Heart left ventricle (tissue), 16 donors: Measurements from ENCODE around the gene HOXD3. TPM values are rescaled to one million over a fixed set of nuclear protein-coding genes. Genes with fewer than 3 reads are reported as not detected.

Source experiments
- ATAC-seq, 4 donors: fragments of 200-7000 bp; cut with Tn5 transposase; one replicate each; pipeline ENCODE4 v1.9.1; 2020 to 2022; ENCODE audit warnings: moderate library complexity in 4 of 4, mild to moderate bottlenecking in 3 of 4, moderate number of reproducible peaks in 1 of 4
- DNase-seq, 5 donors: peaks; one replicate each; pipeline ENCODE4 v3.0.0-alpha.2; 2020
- H3K27ac ChIP-seq, 12 donors: fragments of 200-600 bp; sonication (generic) in 4 of 12; one replicate each; pipeline versions ENCODE4 v1.5.0 to v1.8.0; 2016 to 2022; ENCODE audit warnings: mild to moderate bottlenecking in 2 of 12
- H3K27me3 ChIP-seq, 9 donors: fragments of 200-600 bp; sonication (generic) in 2 of 9; one replicate each; pipeline versions ENCODE4 v1.5.1 to v1.8.0; 2016 to 2022; ENCODE audit warnings: mild to moderate bottlenecking in 3 of 9
- H3K36me3 ChIP-seq, 9 donors: fragments of 200-600 bp; sonication (generic) in 2 of 9; one replicate each; pipeline versions ENCODE4 v1.5.0 to v1.8.0; 2018 to 2022; ENCODE audit warnings: mild to moderate bottlenecking in 2 of 9
- H3K4me1 ChIP-seq, 12 donors: fragments of 200-600 bp; sonication (generic) in 4 of 12; one replicate each; pipeline versions ENCODE4 v1.5.0 to v1.8.0; 2016 to 2022; ENCODE audit warnings: mild to moderate bottlenecking in 3 of 12
- H3K4me3 ChIP-seq, 12 donors: fragments of 200-600 bp; sonication (generic) in 4 of 12; one replicate each; pipeline versions ENCODE4 v1.5.0 to v1.8.0; 2017 to 2022; ENCODE audit warnings: mild to moderate bottlenecking in 9 of 12, moderate library complexity in 4 of 12
- H3K9me3 ChIP-seq, 12 donors: fragments of 200-600 bp; sonication (generic) in 4 of 12; one replicate each; pipeline versions ENCODE4 v1.5.0 to v1.8.0; 2016 to 2022; ENCODE audit warnings: mild to moderate bottlenecking in 1 of 12
- CTCF ChIP-seq, 12 donors: fragments of 200-600 bp; sonication (generic) in 4 of 12; IDR thresholded peaks; one replicate each; pipeline versions ENCODE4 v1.5.0 to v1.8.0; 2018 to 2022; ENCODE audit warnings: antibody characterized with exemption in 12 of 12, mild to moderate bottlenecking in 5 of 12
- POLR2A ChIP-seq, 2 donors: fragments of 450-650 bp; IDR thresholded peaks; one replicate each; pipeline ENCODE4 v1.6.1; 2017; ENCODE audit warnings: antibody characterized with exemption in 2 of 2, mild to moderate bottlenecking in 2 of 2, moderate library complexity in 2 of 2
- WGBS, 4 donors: extraction: QIAGEN DNeasy Blood & Tissue Kit in 2 of 4; methylation state at CpG; one replicate each; pipeline versions ENCODE4 v1.1.5 to v1.1.7; 2013 to 2018; 5-methylcytosine and 5-hydroxymethylcytosine counted together
- intact Hi-C, 10 donors: fragments of 100-400 bp; cut with DNase I; formaldehyde crosslinking; loops; one replicate each; pipeline versions ENCODE4 v1.11.1 to v1.14.2; 2022
- polyA plus RNA-seq, 2 donors: library from polyadenylated mRNA; stranded (reverse); fragments of 200-250 nt; gene quantifications; one replicate each; pipeline ENCODE4 v1.2.3, GENCODE V29; 2013
- total RNA-seq, 9 donors: library from RNA; depleted of rRNA in 2 of 9; stranded (reverse); fragments of >200 nt in 2 of 9; fragmentation: NEBNext Ultra II Directional in 3 of 9; extraction: Animal tissue kit (Norgen Biotek cat#: 25700) in 3 of 9; gene quantifications; one replicate each; pipeline versions ENCODE4 v1.1.0 to v1.2.4, GENCODE V29; 2016 to 2023
- donor health status: ischemic (EF 13 %, LVEDD 7.1; RV severe dilation, severe dysfunction).
- donor health status: healthy with polysubstance abuse.
- donor health status: DM: no; HTN: yes; CAD: no.
- donor health status: DM: no; HTN: no; CAD: no.
- donor health status: ischemic (EF 25% LVEDD 6.9; RV normal size, moderate dysfunction).
- donor health status: ischemic (EF 25% LVEDD 5.7; RV mildly dilated, moderate dysfunction).
- donor health status: healthy.
- donor health status: DM: yes; HTN: yes; CAD: no.
- donor health status: ischemic (EF 35%, LVEDD 5.7; RV mildly dilated, moderate dysfunction).
- donor health status: nonischemic (EF 11% LVEDD 7.7; RV severe dilation, severe dysfunction).
- donor health status: DM: yes; HTN: yes; CAD: no.
- donor health status: PGD.
- donor health status: ischemic (EF 29% LVEDD 5.4; RV normal size, mild dysfunction).
- donor health status: nonischemic (EF 23%, LVEDD 6.1; RV moderate dilation, normal function).

Gene HOXD3
- total and polyA plus RNA-seq, 11 donors = 0.04 to 1.4 (median 0.52) TPM

- no peak for ATAC-seq
- Histone ChIP-seq H3K4me1 (peaks cover 4 to 42% (median 21%) of the 10 kb centered on the region in 12 donors), H3K27me3 (peaks cover 79 to 100% (median 94%) of the 10 kb centered on the region in 9 donors)
Measured at GRCh38 chr2:176124947-176125771, 31.9 kb upstream of the HOXD3 start.

DNA sequence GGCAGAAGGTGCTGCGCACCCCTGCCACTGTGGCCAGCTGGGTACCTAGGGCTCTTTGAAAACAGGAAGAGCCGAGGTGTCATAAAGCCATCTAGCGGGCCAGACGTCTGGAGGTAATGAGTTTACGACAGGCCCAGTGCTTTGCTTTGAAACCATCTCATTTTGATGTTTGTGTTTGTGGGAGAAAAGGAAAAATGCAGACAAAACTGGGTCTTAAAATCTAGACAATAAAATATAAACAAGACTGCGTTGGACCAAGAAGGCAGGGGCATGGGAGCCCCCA, 31.4 kb upstream of the HOXD3 start:
- intact Hi-C loops = loop anchor here (1.0 to 10.0 kb wide), 13 partner anchors 327 to 1023 kb away; no protein-coding TSS in a partner anchor
- no peaks in the 10 kb centered on the region for H3K9me3 ChIP-seq
- H3K4me3 ChIP-seq = no peak overlapping the region
- 19 to 45% (median 35%) methylated on average over 6 of the region's 6 CpGs for WGBS, 4 donors
- TF ChIP-seq POLR2A (IDR thresholded peaks at IDR 0.05) (no peak), CTCF (IDR thresholded peaks at IDR 0.05) (no peak)
- ATAC-seq = no peak
- no peak overlapping the region for H3K27ac ChIP-seq
- H3K4me1 ChIP-seq = peaks cover 4 to 47% (median 23%) of the 10 kb centered on the region in 12 donors
- no peaks in the 10 kb centered on the region for H3K36me3 ChIP-seq
- DNase-seq = no peak
- peaks cover 79 to 100% (median 94%) of the 10 kb centered on the region in 9 donors for H3K27me3 ChIP-seq

More at GRCh38 chr2:176124947-176125771, 31.9 kb upstream of the HOXD3 start:
- Histone ChIP-seq H3K27ac (no peak overlapping the region), H3K9me3 (no peaks in the 10 kb centered on the region), H3K4me3 (no peak overlapping the region), H3K36me3 (no peaks in the 10 kb centered on the region)
- TF ChIP-seq POLR2A (IDR thresholded peaks at IDR 0.05) (no peak), CTCF (IDR thresholded peaks at IDR 0.05) (no peak)
- 29 to 34% (median 33%) methylated on average over 8 to 9 of the region's 9 CpGs for WGBS, 4 donors
- no peak for DNase-seq
- intact Hi-C loops = loop anchor here (5.0 to 10.0 kb wide), 10 partner anchors 327 to 1022 kb away; no protein-coding TSS in a partner anchor

GRCh38 chr2:176126929-176127773, 30.0 kb upstream of the HOXD3 start:
- peak in 3 of 5 donors; percentile 60 to 71 (median 63) for DNase-seq
- no peak for ATAC-seq
- Histone ChIP-seq H3K27me3 (peaks cover 79 to 100% (median 94%) of the 10 kb centered on the region in 9 donors), H3K9me3 (no peaks in the 10 kb centered on the region), H3K36me3 (no peaks in the 10 kb centered on the region), H3K27ac (no peak overlapping the region), H3K4me3 (no peak overlapping the region), H3K4me1 (peaks cover 4 to 41% (median 22%) of the 10 kb centered on the region in 12 donors)
- TF ChIP-seq CTCF (IDR thresholded peaks at IDR 0.05) (peak; percentile 82 to 97 (median 93)), POLR2A (IDR thresholded peaks at IDR 0.05) (no peak)
- 2 to 4% (median 3%) methylated on average over 13 of the region's 13 CpGs for WGBS, 4 donors
- intact Hi-C loops = loop anchor here (1.0 to 10.0 kb wide), 13 partner anchors 325 to 1022 kb away; no protein-coding TSS in a partner anchor

- Histone ChIP-seq H3K27ac (no peak overlapping the region), H3K27me3 (peaks cover 79 to 100% (median 94%) of the 10 kb centered on the region in 9 donors), H3K9me3 (no peaks in the 10 kb centered on the region), H3K4me3 (no peak overlapping the region), H3K4me1 (peaks cover 3 to 41% (median 17%) of the 10 kb centered on the region in 12 donors), H3K36me3 (no peaks in the 10 kb centered on the region)
- DNase-seq = no peak
- no peak for ATAC-seq
- 20 to 30% (median 26%) methylated on average over 4 of the region's 4 CpGs for WGBS, 4 donors
- intact Hi-C loops = loop anchor here (2.0 to 10.0 kb wide), 12 partner anchors 325 to 1021 kb away; no protein-coding TSS in a partner anchor
- TF ChIP-seq POLR2A (IDR thresholded peaks at IDR 0.05) = no peak
- no peak for TF ChIP-seq CTCF (IDR thresholded peaks at IDR 0.05)
Measured at GRCh38 chr2:176127774-176128072, 29.4 kb upstream of the HOXD3 start.
